NCI-H2227 treated with DMSO at 0.1 percent for 48 hours (cell line): ENCODE measurements around the gene DCTN4.

ENCODE experiments used
- DNase-seq: peaks from one replicate; lab custom pipeline; 2025; lab: John Stamatoyannopoulos, UW

The DCTN4 gene

DNA sequence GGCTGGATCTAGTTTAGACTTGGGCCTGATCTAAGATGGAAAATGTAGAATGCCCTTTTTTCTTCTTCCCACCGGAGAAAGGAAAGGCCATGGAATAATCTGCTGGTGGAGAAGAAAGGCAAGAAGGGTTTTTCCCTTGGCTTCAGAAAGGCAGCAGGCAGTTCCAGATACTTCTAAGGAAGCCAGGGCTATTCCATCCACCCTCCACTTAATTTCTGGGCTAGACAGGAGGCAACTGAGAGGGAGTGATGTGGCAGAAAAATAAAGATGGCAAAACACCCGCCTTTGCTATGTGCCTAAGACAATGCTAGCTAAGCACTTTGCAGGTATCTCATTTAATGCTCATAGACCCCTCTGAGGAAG lies 87.9 kb downstream of the DCTN4 start:
- no peak for DNase-seq

DNA sequence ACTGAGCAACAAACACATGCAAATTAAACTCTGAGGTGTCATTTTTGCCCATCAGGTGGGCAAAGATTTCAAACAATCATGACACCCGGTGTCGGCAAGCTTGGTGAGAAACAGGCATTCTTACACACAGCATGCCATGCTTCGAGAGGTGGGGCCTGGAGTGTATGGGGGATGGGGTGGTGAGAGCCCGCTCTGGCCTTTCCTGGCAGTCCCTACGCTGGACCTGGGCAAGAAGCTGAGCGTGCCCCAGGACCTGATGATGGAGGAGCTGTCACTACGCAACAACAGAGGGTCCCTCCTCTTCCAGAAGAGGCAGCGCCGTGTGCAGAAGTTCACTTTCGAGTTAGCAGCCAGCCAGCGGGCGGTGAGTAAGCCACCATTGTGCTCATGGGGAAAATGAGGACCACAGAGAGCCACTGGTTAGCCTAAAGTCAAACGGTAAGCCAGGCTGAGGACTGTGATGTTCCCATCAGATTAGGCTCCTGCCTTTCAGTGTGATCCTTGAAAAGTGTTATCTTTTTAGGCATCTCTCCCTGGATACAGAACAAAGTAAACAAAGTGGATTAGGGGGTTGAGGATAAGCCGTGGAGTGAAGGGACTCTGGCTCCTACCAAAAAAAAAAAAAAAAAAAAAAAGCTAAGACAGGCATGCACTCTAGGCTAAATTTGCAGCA lies 88.4 kb downstream of the DCTN4 start:
- no peak for DNase-seq

DNA sequence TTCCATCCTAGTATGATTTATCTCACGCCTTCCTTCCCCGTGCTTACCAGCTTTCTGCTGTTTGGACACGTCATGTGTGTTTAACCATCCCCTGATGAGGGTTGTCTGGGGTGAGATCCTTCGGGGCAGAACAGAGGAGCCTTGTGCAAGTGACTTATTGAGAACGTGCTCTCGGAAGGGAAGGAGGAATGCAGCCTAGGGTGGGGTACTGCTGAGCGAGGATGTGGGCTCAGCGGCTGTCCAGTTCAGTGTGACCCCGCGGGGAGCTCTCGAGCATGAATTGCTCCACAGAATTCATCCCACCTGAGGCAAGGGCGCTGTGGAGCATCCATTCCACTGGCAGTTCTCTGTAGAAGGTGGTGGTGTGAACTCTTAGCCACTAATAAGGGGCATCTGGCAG lies 93.8 kb downstream of the DCTN4 start:
- no peak for DNase-seq

DNA sequence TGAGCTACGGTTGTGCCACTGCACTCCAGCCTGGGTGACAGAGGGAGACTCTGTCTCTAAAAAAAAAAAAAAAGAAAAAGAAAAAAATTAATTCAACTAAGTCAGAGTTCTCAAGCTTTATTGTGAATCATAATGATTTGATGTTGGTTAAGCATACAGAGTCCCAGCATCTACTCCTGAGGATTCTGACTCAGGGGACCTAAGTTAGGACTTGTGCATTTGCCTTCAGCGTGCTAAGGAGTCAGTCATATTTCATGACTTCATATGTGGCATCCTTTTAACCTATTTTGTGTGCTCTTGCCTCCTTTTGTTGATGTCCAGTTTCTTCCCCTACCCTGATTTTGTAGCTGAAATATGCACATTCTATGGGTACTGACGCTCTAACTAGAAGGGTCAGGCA lies 94.9 kb downstream of the DCTN4 start:
- no peak for DNase-seq

DNA sequence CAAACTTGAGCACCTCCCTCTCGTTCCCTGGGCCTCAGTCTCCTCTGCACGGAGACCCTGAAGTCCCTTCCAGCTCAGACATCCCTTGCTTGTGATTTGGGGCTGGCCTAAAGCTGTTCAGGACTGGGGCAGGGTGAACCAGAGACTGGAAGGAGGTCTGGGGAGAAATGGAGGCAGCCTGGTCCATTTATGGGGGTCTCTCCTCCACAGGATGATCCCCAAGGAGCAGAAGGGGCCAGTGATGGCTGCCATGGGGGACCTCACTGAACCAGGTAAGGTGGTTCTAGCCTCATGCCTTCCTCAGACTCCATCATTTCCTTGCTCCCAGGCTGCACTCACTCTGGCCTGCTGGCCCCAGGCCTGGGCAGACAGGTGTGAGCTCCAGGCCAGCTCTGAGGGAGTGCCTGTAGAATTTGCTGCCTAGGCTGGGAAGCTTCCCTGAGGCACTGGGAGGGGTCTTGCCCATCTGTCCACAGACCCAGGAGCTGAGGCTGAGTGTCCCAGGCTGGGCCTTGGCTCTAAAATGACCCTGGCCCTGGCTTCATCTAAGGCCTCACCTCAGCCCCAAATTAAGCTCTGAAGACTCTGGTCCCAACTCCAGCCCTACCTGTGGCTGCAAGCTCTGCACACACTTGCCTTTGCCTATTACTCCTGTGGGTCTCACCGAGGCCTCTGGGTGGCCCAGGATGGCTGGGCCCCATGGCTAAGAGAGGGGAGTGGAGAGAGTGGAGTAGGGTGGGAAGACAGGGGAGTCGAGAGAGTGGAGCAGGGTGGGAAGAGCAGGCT lies 95.9 kb downstream of the DCTN4 start:
- no peak for DNase-seq

- DNase-seq, result no peak
These were observed 96.8 kb downstream of the DCTN4 start for GRCh38 chr5:150661821-150662596.

GRCh38 chr5:150661086-150661485 lies 97.7 kb downstream of the DCTN4 start, which contains the start of gene MYOZ3:
Gene MYOZ3 (plus strand): TSS chr5:150661251. CDS start chr5:150662942, 1,691 bp downstream.
- DNase-seq, result no peak

- DNase-seq, result no peak
These were observed 98.5 kb downstream of the DCTN4 start for GRCh38 chr5:150660108-150660831.

DNA sequence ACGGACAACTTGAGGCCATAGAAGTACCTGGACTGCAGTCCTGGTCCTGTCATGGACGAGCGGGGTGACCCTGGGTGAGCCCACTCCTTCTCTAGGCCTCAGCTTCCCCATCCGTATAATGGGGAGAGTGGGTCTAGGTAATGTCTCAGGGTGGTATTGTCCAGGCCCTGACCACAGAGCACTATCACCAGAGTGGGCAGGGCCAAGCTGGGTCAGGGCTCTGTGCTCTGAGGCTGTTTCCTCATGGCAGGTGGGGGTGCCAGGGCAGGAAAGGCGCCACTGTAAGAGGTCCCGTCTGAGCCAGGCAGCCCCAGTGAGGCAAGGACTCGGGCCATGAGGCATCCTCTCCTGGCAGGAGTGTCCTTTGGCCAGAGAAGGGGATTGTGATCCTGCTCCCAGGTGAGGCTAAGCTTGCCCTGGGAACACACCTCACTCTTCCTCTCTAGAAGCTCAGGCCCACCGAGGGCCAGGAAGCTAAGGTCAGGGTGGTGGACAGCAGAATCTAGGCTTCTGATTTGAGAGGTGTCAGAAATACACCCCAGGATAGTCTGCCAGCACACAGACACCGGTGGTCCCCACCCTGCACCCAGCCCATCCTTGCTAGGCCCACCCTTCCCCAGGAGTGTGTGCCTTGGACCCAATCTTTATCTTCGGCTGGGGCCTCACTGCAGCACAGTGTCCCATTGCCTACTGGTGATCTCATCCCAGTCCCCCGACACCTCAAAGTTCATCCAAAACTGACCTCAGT lies 99.3 kb downstream of the DCTN4 start:
- no peak for DNase-seq

GRCh38 chr5:150658699-150659265 lies 100.0 kb downstream of the DCTN4 start:
- DNase-seq, result no peak
